Uterus (tissue), 4 donors: Measurements from ENCODE around the gene SAMD8. TPM values are rescaled to one million over a fixed set of nuclear protein-coding genes. Genes with fewer than 3 reads are reported as not detected.
"Not testable (repeated sequence)": the region's sequence is repeated elsewhere in the genome, so short reads cannot be mapped to it uniquely, and the experiment has no call there.

Experiments used
- DNase-seq, 2 donors: peaks; one replicate each; pipeline ENCODE4 v3.0.0-alpha.2; 2019 to 2020
- H3K27ac ChIP-seq, 2 donors: fragments of 200-600 bp; sonication (generic); 1 replicate in 1 of 2; 2 replicates in 1 of 2; pipeline ENCODE4 v1.5.1; 2016 to 2018
- H3K27me3 ChIP-seq, 2 donors: fragments of 200-600 bp; sonication (generic); one replicate each; pipeline ENCODE4 v1.5.1; 2018 to 2019; ENCODE audit warnings: control low read depth in 1 of 2
- H3K36me3 ChIP-seq, 2 donors: fragments of 200-600 bp; sonication (generic); one replicate each; pipeline ENCODE4 v1.5.1; 2019; ENCODE audit warnings: control low read depth in 1 of 2
- H3K4me1 ChIP-seq, 2 donors: fragments of 200-600 bp; sonication (generic); one replicate each; pipeline ENCODE4 v1.5.1; 2018 to 2019; ENCODE audit warnings: control low read depth in 1 of 2
- H3K4me3 ChIP-seq, 2 donors: fragments of 200-600 bp; sonication (generic); 1 replicate in 1 of 2; 2 replicates in 1 of 2; pipeline ENCODE4 v1.5.1; 2018 to 2019; ENCODE audit warnings: mild to moderate bottlenecking in 1 of 2
- H3K9me3 ChIP-seq, 2 donors: fragments of 200-600 bp; sonication (generic); one replicate each; pipeline ENCODE4 v1.5.1; 2019; ENCODE audit warnings: control low read depth in 1 of 2
- CTCF ChIP-seq, 4 experiments: fragments of 200-600 bp in 2 of 4; fragments of 450-650 bp in 2 of 4; sonication (generic) in 2 of 4; IDR thresholded peaks; one replicate each; pipeline ENCODE4 v1.5.1; 2016 to 2019; ENCODE audit warnings: antibody characterized with exemption in 4 of 4, mild to moderate bottlenecking in 2 of 4, moderate library complexity in 1 of 4
- POLR2A ChIP-seq, 2 donors: fragments of 450-650 bp; IDR thresholded peaks; one replicate each; pipeline ENCODE4 v1.6.1; 2016; ENCODE audit warnings: antibody characterized with exemption in 2 of 2, mild to moderate bottlenecking in 1 of 2, moderate library complexity in 1 of 2
- intact Hi-C: fragments of 100-400 bp; cut with DNase I; formaldehyde crosslinking; loops from one replicate; pipeline ENCODE4 v1.15.1; 2023; ENCODE audit warnings: low total_unique reads
- total RNA-seq, 4 donors: library from RNA; depleted of rRNA in 3 of 4; stranded (reverse); fragments of >200 nt in 3 of 4; gene quantifications; one replicate each; pipeline versions ENCODE4 v1.1.0 to v1.2.4, GENCODE V29; 2014 to 2023
- donor health status: DM: yes; HTN: yes; CAD: no.

The SAMD8 gene
- total RNA-seq, 4 donors from 2014 or later = 25.4 to 51.4 (median 49.2) TPM

- intact Hi-C loops = no loop called here
- Histone ChIP-seq H3K27ac (peak overlapping the region in 1 of 2 donors; percentile 38), H3K27me3 (no peaks in the 10 kb centered on the region), H3K9me3 (no peaks in the 10 kb centered on the region), H3K4me1 (peaks cover 7 to 11% of the 10 kb centered on the region in 2 donors), H3K4me3 (no peak overlapping the region), H3K36me3 (no peaks in the 10 kb centered on the region)
- TF ChIP-seq CTCF (IDR thresholded peaks at IDR 0.05) (no peak), POLR2A (IDR thresholded peaks at IDR 0.05) (no peak)
- DNase-seq = no peak
These were observed 9.9 kb downstream of the SAMD8 start for GRCh38 chr10:75121322-75121721.

- Histone ChIP-seq H3K4me3 (no peak overlapping the region), H3K27ac (no peak overlapping the region), H3K4me1 (peaks cover 6 to 7% of the 10 kb centered on the region in 2 donors), H3K9me3 (no peaks in the 10 kb centered on the region), H3K27me3 (no peaks in the 10 kb centered on the region), H3K36me3 (no peaks in the 10 kb centered on the region)
- intact Hi-C loops = no loop called here
- no peak for DNase-seq
- TF ChIP-seq CTCF (IDR thresholded peaks at IDR 0.05) (no peak), POLR2A (IDR thresholded peaks at IDR 0.05) (no peak)
These were observed 11.0 kb downstream of the SAMD8 start for GRCh38 chr10:75122505-75122904.

- Histone ChIP-seq H3K27ac (no peak overlapping the region), H3K4me3 (no peak overlapping the region), H3K4me1 (peaks cover 2 to 6% of the 10 kb centered on the region in 2 donors), H3K36me3 (no peaks in the 10 kb centered on the region), H3K9me3 (no peaks in the 10 kb centered on the region), H3K27me3 (no peaks in the 10 kb centered on the region)
- intact Hi-C loops = no loop called here
- DNase-seq = no peak
- TF ChIP-seq CTCF (IDR thresholded peaks at IDR 0.05) = no peak
- TF ChIP-seq POLR2A (IDR thresholded peaks at IDR 0.05) = no peak
These were observed 11.7 kb downstream of the SAMD8 start for GRCh38 chr10:75123088-75123682.

GRCh38 chr10:75126277-75126676 is 14.8 kb downstream of the SAMD8 start:
- no peaks in the 10 kb centered on the region for H3K36me3 ChIP-seq
- H3K27ac ChIP-seq = no peak overlapping the region
- H3K27me3 ChIP-seq = no peaks in the 10 kb centered on the region
- intact Hi-C loops = no loop called here
- H3K9me3 ChIP-seq = no peaks in the 10 kb centered on the region
- TF ChIP-seq POLR2A (IDR thresholded peaks at IDR 0.05) (no peak), CTCF (IDR thresholded peaks at IDR 0.05) (no peak)
- no peaks in the 10 kb centered on the region for H3K4me1 ChIP-seq
- DNase-seq = no peak
- no peak overlapping the region for H3K4me3 ChIP-seq

GRCh38 chr10:75127471-75127870 is 16.0 kb downstream of the SAMD8 start:
- Histone ChIP-seq H3K4me1 (no peaks in the 10 kb centered on the region), H3K4me3 (no peak overlapping the region), H3K27ac (no peak overlapping the region), H3K27me3 (no peaks in the 10 kb centered on the region), H3K36me3 (no peaks in the 10 kb centered on the region), H3K9me3 (no peaks in the 10 kb centered on the region)
- no peak for DNase-seq
- TF ChIP-seq POLR2A (IDR thresholded peaks at IDR 0.05) = no peak
- no peak for TF ChIP-seq CTCF (IDR thresholded peaks at IDR 0.05)
- intact Hi-C loops = no loop called here

GRCh38 chr10:75128985-75129384 is 17.5 kb downstream of the SAMD8 start:
- not testable (repeated sequence) for H3K4me1 ChIP-seq

More at GRCh38 chr10:75128985-75129384, 17.5 kb downstream of the SAMD8 start:
- H3K9me3 ChIP-seq, H3K27me3 ChIP-seq, H3K4me3 ChIP-seq, DNase-seq, H3K27ac ChIP-seq, intact Hi-C loops, H3K36me3 ChIP-seq: not testable (repeated sequence)
